ENCODE data around the gene PHKA1. TPM values are rescaled to one million over a fixed set of nuclear protein-coding genes. Genes with fewer than 3 reads are reported as not detected.

The PHKA1 gene
- total RNA-seq, 1 experiment from 2014 or later, result 15.3 TPM

- RAD21 ChIA-PET (ENCODE audit: low non-redundant PET in 1 of 2, low total read pairs in 2 of 2, uncharacterized antibody in 2 of 2, unreplicated experiment in 2 of 2), result no interaction called here
- H3K27me3 ChIP-seq (ENCODE audit: insufficient read depth, low read length), result no peaks in the 10 kb centered on the region
- intact Hi-C loops (cut with micrococcal nuclease), result no loop called here
- CTCF ChIA-PET, result no interaction called here
- POLR2A ChIA-PET, result no interaction called here
- TF ChIP-seq YY1 (IDR thresholded peaks at IDR 0.05; ENCODE audit: extremely low read depth, insufficient replicate concordance, low read depth, low read length), result no peak
- TF ChIP-seq TCF7L2 (IDR thresholded peaks at IDR 0.05; ENCODE audit: borderline replicate concordance, extremely low read depth, insufficient read depth, insufficient read length), result no peak
- TF ChIP-seq FOSL1 (IDR thresholded peaks at IDR 0.05; ENCODE audit: low read depth), result no peak
- no peak for TF ChIP-seq ELF1 (IDR thresholded peaks at IDR 0.05; ENCODE audit: borderline replicate concordance, low read depth)
- no peak for TF ChIP-seq CEBPB (IDR thresholded peaks at IDR 0.05; ENCODE audit: low read depth)
- no peak for TF ChIP-seq ZBTB33 (IDR thresholded peaks at IDR 0.05; ENCODE audit: extremely low read depth, insufficient replicate concordance, low read length)
- no peak for TF ChIP-seq EZH2 (IDR thresholded peaks at IDR 0.05)
- no peak for TF ChIP-seq EGR1 (IDR thresholded peaks at IDR 0.05; ENCODE audit: low read depth)
- TF ChIP-seq CTCF (IDR thresholded peaks at IDR 0.05 in 2 of 3, conservative IDR thresholded peaks at IDR 0.05 in 1 of 3; ENCODE audit: borderline replicate concordance in 1 of 3, insufficient read depth in 1 of 3, low read depth in 2 of 3, low read length in 2 of 3), result no peak
- TF ChIP-seq CBX3 (IDR thresholded peaks at IDR 0.05; ENCODE audit: low read depth), result no peak
- TF ChIP-seq ATF3 (IDR thresholded peaks at IDR 0.05), result no peak
- no peak for TF ChIP-seq MAX (IDR thresholded peaks at IDR 0.05)
- no peak for TF ChIP-seq RAD21 (IDR thresholded peaks at IDR 0.05; ENCODE audit: low read depth)
- DNase-seq (ENCODE audit: low read depth, low spot score) (no peak), ATAC-seq (no peak)
- H3K9me2 ChIP-seq (ENCODE audit: insufficient read depth), result no peaks in the 10 kb centered on the region
- no TSS peak for BruUV-seq (replicated peaks)
- H3K27ac ChIP-seq (ENCODE audit: low read depth, low read length), result no peak overlapping the region
- H3K4me3 ChIP-seq (replicated peaks in 1 of 2; ENCODE audit: low read depth in 1 of 2, low read length in 2 of 2), result no peak overlapping the region
- H2AFZ ChIP-seq (ENCODE audit: low read depth, low read length, poor library complexity, severe bottlenecking), result no peak overlapping the region
- H4K20me1 ChIP-seq (ENCODE audit: insufficient read depth), result no peaks in the 10 kb centered on the region
- no peaks in the 10 kb centered on the region for H3K9me3 ChIP-seq (ENCODE audit: control insufficient read depth in 1 of 2, insufficient read depth in 1 of 2, low read depth in 1 of 2, low read length in 2 of 2)
- H3K9ac ChIP-seq (ENCODE audit: low read length), result no peak overlapping the region
- H3K36me3 ChIP-seq (ENCODE audit: control insufficient read depth in 1 of 2, insufficient read depth in 2 of 2, low read length in 2 of 2), result no peaks in the 10 kb centered on the region
- no peaks in the 10 kb centered on the region for H3K4me1 ChIP-seq (ENCODE audit: control insufficient read depth in 1 of 2, insufficient read depth in 2 of 2, low read length in 2 of 2)
- H3K79me2 ChIP-seq (ENCODE audit: insufficient read depth, low read length), result no peaks in the 10 kb centered on the region
- no peak overlapping the region for H3K4me2 ChIP-seq (ENCODE audit: low read length)
Measured at GRCh38 chrX:72641611-72642010, 72.5 kb downstream of the PHKA1 start.
